GM12875 (cell line): ENCODE measurements around the gene TPO.

Source experiments
- H3K4me3 ChIP-seq: one replicate; pipeline ENCODE4 v1.5.1; 2011; ENCODE audit warnings: low read depth, low read length, control low read depth
- TF ChIP-seq, protein P1 (sequence below): IDR thresholded peaks from 2 replicates; pipeline ENCODE4 v1.5.1; 2011; ENCODE audit warnings: low read depth, mild to moderate bottlenecking, control low read depth, inconsistent platforms, low read length, moderate library complexity, borderline replicate concordance; ENCODE audit not compliant: insufficient read depth

The TPO gene

DNA sequence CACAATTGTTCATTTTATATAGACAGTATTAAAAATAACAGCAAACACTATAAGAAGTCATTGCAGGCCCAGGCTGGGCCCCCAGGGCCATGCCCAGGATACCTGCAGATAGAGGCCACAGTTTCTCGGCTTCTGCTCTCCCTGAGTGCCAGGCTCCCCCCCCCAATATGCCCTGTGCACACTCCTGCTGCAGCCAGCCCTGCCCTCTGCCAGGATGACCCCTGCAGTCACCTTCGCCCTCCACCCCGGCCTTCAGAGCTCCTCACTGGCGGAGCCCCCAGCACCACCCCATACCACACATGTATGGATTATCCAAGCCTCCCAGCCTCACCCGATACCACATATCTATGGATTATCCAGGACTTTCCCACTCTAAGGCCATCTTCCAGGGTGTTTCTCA is 104.5 kb downstream of the TPO start:
- H3K4me3 ChIP-seq, result no peak overlapping the region
- TF ChIP-seq, protein P1, sequence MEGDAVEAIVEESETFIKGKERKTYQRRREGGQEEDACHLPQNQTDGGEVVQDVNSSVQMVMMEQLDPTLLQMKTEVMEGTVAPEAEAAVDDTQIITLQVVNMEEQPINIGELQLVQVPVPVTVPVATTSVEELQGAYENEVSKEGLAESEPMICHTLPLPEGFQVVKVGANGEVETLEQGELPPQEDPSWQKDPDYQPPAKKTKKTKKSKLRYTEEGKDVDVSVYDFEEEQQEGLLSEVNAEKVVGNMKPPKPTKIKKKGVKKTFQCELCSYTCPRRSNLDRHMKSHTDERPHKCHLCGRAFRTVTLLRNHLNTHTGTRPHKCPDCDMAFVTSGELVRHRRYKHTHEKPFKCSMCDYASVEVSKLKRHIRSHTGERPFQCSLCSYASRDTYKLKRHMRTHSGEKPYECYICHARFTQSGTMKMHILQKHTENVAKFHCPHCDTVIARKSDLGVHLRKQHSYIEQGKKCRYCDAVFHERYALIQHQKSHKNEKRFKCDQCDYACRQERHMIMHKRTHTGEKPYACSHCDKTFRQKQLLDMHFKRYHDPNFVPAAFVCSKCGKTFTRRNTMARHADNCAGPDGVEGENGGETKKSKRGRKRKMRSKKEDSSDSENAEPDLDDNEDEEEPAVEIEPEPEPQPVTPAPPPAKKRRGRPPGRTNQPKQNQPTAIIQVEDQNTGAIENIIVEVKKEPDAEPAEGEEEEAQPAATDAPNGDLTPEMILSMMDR, result no peak

DNA sequence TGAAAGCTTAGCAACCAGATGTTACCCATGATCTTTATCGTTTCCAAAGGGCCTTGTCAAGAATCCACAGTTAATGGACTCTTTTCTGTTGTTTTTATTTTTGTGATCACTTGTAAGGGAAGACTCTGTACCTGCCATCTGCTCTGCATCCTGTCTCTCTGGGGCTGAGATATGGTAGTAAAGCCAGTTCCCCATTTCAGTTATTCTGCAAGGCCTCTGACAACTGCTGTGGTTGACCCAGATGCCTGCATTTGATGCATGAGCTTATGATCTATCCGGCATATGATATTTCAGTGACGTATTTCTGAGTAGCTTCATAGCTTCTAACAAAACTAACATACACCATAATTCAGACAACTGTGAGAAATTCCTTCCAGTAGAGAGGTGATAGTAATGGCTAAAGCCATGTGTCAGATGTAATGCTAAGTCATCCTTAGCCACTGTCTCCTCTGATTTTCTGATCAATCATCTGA is 105.1 kb downstream of the TPO start:
- no peak overlapping the region for H3K4me3 ChIP-seq
- TF ChIP-seq, protein P1, result no peak

DNA sequence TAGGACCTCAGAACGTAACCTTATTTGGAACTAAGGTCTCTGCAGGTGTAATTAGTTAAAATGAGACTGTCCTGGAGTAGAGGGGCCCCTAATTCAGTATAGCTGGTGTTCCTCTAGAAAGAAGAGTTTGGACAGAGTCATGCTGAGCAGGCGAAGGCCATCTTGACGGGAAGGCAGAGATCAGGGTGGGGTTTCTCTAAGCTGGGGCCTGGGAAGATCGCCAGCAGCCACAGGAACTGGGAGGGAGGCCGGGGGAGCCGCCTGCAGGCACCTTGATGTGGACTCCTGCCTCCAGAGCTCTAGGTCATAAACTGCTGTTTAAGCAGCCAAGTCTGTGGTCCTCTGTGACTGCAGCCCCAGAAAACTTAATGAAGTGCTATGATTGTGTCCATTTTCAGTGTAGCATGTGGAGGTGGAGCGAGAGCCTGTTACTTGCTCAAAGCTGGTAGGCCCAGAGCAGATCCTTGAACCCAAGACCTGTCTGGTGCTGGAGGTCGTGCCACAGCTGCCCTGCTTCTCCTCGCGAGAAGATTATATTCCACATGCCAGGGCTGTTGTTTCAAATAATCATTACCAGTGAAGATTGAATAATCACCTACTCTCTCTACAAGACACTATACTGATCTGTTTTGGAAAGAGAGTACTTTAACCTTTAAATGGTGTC is 105.7 kb downstream of the TPO start:
- TF ChIP-seq, protein P1, result no peak
- H3K4me3 ChIP-seq, result no peak overlapping the region

DNA sequence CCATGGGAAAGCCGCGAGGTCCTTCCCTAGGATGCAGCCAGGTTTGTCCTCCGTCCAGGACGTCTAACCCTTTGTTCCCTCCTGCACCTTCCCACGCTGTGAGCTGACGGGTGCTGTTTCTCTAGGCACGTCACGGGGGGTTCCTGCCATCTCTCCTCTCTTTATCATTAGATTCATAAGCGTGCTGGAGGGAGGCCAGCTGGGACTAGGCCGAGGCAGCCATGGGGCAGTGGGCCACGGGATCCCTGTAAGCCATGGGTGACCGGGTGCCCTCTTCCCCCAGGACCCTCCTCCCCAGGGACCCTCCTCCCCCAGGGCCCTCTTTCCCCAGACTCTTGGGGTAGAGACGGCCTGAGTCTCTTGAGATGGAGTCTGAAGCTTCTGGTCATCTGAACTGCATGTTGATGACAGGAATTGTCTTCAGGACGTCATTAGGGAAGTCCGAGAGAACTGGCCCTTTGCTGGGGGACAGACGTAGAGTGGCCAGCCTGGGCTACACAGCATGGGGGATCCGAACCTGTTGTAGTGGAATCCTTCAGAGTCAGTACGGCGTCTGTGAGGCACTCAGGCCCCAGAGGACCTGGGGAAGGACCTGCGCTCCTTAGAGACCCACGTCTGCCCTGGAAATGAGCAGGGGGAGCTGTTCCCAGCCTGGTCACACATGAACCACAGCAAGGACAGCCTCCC is 108.1 kb downstream of the TPO start:
- TF ChIP-seq, protein P1, result no peak
- no peak overlapping the region for H3K4me3 ChIP-seq

DNA sequence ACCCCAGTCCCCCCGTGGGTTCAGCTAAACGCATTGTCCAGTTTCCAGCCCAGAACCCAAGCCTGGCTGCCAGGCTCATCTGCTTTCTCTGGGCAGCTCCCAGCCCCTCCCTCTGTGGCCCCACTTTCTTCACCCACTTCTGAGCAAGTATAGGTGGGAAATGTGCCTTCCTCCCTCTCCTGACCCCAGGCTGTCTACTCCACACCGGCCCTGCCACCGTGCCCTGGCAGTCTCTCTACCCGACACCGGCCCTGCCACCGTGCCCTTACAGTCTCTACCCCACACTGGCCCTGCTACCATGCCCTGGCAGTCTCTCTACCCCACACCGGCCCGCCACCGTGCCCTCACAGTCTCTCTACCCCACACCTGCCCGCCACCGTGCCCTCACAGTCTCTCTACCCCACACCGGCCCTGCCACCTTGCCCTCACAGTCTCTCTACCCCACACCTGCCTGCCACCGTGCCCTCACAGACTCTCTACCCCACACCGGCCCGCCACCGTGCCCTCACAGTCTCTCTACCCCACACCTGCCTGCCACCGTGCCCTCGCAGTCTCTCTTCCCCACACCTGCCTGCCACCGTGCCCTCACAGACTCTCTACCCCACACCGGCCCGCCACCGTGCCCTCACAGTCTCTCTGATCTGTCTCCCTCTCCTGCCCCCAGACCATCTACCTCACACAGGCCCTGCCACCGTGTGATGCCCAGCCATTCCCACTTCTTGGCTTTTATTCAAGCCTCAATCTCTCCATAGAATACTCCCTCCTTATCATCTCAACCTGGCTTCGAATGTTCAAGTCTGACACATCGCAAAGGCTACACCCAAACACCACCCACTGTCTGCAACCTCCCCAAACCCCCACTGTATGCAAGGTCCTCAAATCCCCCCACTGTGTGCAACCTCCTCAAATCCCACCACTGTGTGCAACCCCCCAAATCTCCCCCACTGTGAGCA is 108.9 kb downstream of the TPO start:
- no peak overlapping the region for H3K4me3 ChIP-seq
- TF ChIP-seq, protein P1, result no peak

DNA sequence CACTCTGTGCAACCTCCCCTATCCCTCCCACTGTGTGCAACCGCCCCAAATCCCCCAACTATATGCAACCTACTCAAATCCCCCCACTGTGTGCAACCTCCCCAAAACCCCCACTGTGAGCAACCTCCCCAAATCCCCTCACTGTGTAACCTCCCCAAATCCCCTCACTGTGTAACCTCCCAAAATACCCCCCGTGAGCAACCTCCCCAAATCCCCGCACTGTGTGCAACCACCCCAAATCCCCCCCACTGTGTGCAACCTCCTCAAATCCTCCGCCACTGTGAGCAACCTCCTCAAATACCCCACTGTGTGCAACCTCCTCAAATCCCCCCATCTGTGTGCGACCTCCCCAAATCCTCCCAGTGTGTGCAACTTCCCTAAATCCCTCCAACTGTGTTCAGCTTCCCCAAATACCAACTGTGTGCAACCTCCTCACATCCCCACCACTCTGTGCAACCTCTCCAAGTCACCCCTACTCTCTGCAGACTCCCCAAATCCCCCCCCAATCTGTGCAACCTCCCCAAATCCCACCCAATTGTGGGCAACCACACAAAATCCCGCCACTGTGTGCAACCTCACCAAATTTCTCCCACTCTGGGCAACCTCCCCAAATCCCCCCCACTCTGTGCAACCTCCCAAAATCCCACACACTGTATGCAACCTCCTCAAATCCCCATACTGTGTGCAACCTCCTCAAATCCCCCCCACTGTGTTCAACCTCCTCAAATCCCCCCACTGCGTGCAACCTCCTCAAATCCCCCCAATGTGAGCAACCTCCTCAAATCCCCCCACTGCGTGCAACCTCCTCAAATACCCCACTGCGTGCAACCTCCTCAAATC is 114.1 kb downstream of the TPO start:
- no peak overlapping the region for H3K4me3 ChIP-seq

More for the DNA sequence above, 114.1 kb downstream of the TPO start:
- TF ChIP-seq, protein P1, result no peak
